Breast epithelium (tissue), 4 donors: Measurements from ENCODE around the gene GTPBP1. TPM values are rescaled to one million over a fixed set of nuclear protein-coding genes. Genes with fewer than 3 reads are reported as not detected.

Experiments used
- DNase-seq, 2 donors: peaks; one replicate each; pipeline ENCODE4 v3.0.0-alpha.2; 2019; ENCODE audit warnings: low spot score in 2 of 2
- H3K27ac ChIP-seq, 2 donors: fragments of 200-600 bp; sonication (generic) in 1 of 2; one replicate each; pipeline ENCODE4 v1.5.1; 2016 to 2019; ENCODE audit warnings: mild to moderate bottlenecking in 1 of 2
- H3K27me3 ChIP-seq, 2 donors: fragments of 200-600 bp; sonication (generic) in 1 of 2; one replicate each; pipeline versions ENCODE4 v1.5.1 to v1.6.0; 2017 to 2019; ENCODE audit warnings: control low read depth in 1 of 2, mild to moderate bottlenecking in 1 of 2
- H3K36me3 ChIP-seq: fragments of 200-600 bp; one replicate; pipeline ENCODE4 v1.5.1; 2019
- H3K4me1 ChIP-seq, 2 donors: fragments of 200-600 bp; sonication (generic); one replicate each; pipeline ENCODE4 v1.5.1; 2016 to 2019; ENCODE audit warnings: control low read depth in 1 of 2
- H3K4me3 ChIP-seq, 3 donors: fragments of 200-600 bp; sonication (generic); 1 replicate in 2 of 3; 2 replicates in 1 of 3; pipeline ENCODE4 v1.5.1; 2016 to 2019; ENCODE audit warnings: mild to moderate bottlenecking in 3 of 3, moderate library complexity in 2 of 3
- H3K9me3 ChIP-seq, 2 donors: fragments of 200-600 bp; sonication (generic) in 1 of 2; one replicate each; pipeline ENCODE4 v1.5.1; 2016 to 2019; ENCODE audit warnings: control low read depth in 1 of 2
- POLR2A ChIP-seq: fragments of 450-650 bp; IDR thresholded peaks from one replicate; pipeline ENCODE4 v1.6.1; 2016; ENCODE audit warnings: antibody characterized with exemption, mild to moderate bottlenecking, moderate library complexity
- POLR2AphosphoS5 ChIP-seq, 3 donors: sonication (generic); formaldehyde crosslinking; IDR thresholded peaks; one replicate each; pipeline ENCODE4 v1.6.1; 2017; ENCODE audit warnings: antibody characterized with exemption in 3 of 3
- intact Hi-C: fragments of 100-400 bp; cut with DNase I; formaldehyde crosslinking; loops from one replicate; pipeline ENCODE4 v1.15.1; 2023; ENCODE audit warnings: low total_unique reads
- total RNA-seq, 3 donors: library from RNA; depleted of rRNA; stranded (reverse); fragments of >200 nt; gene quantifications; one replicate each; pipeline ENCODE4 v1.1.0, GENCODE V29; 2016
- TF ChIP-seq, protein P1 (sequence below), 3 donors: fragments of 450-650 bp; IDR thresholded peaks; one replicate each; pipeline ENCODE4 v1.5.1; 2016 to 2017; ENCODE audit warnings: antibody characterized with exemption in 3 of 3, mild to moderate bottlenecking in 3 of 3, moderate library complexity in 3 of 3

The GTPBP1 gene
- total RNA-seq, 3 donors from 2014 or later, result 32.3 to 58.7 (median 56.9) TPM

DNA sequence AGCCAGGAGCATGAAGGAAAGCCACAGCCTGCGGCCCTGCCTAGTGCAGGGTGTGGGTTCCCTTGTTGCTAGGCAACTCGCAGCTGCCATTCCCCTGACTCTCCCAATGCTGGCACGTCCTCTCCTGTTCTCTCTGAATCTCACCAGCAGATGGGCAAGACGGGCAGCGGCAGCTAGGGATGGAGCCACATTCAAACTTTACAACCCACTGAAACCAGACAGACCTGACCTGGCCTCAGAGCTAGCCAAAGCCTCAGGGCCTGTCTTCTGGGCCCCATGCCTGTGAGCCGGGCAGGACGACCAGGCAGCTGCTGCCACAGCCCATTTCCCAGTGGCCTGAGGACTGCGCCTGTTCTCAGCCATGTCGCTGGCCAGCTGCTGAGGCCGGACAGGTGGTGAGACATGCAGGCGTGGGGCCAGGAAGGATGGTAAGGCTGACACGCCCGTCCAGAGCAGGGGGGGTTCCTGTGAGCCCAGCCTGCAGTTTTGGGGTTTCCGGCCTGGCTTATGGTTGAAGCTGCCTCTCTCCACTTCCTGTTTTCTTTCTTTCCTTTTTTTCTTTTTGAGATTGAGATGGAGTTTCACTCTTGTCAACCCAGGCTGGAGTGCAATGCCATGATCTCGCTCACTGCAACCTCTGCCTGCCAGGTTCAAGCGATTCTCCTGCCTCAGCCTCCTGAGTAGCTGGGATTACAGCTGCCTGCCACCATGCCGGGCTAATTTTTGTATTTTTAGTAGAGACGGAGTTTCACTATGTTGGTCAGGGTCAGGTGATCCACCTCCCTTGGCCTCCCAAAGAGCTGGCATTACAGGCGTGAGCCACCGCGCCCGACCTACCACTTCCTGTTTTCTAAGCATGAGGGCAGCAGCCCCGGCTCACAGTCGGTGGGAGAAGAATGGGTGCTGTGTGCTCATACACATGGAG is 45.9 kb downstream of the GTPBP1 start:
- peak overlapping the region; percentile 77 to 96 for H3K27ac ChIP-seq
- H3K9me3 ChIP-seq, result no peaks in the 10 kb centered on the region
- DNase-seq, result peak; percentile 81 to 82
- H3K27me3 ChIP-seq, result no peaks in the 10 kb centered on the region
- intact Hi-C loops, result loop anchor here (1.0 to 10.0 kb wide), 2 partner anchors 47 to 50 kb away; partner anchors contain the start of genes GTPBP1 and JOSD1
- TF ChIP-seq POLR2A (no peak), POLR2AphosphoS5 (IDR thresholded peaks at IDR 0.05) (peak in 2 of 3 donors; percentile 19 to 53)
- TF ChIP-seq, protein P1, sequence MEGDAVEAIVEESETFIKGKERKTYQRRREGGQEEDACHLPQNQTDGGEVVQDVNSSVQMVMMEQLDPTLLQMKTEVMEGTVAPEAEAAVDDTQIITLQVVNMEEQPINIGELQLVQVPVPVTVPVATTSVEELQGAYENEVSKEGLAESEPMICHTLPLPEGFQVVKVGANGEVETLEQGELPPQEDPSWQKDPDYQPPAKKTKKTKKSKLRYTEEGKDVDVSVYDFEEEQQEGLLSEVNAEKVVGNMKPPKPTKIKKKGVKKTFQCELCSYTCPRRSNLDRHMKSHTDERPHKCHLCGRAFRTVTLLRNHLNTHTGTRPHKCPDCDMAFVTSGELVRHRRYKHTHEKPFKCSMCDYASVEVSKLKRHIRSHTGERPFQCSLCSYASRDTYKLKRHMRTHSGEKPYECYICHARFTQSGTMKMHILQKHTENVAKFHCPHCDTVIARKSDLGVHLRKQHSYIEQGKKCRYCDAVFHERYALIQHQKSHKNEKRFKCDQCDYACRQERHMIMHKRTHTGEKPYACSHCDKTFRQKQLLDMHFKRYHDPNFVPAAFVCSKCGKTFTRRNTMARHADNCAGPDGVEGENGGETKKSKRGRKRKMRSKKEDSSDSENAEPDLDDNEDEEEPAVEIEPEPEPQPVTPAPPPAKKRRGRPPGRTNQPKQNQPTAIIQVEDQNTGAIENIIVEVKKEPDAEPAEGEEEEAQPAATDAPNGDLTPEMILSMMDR (IDR thresholded peaks at IDR 0.05), result peak in 1 of 3 donors; percentile 36
- peak overlapping the region in 1 of 3 donors; percentile 22 for H3K4me3 ChIP-seq
- peaks cover 4 to 28% of the 10 kb centered on the region in 2 donors for H3K4me1 ChIP-seq
- H3K36me3 ChIP-seq, result peaks cover 8% of the 10 kb centered on the region

DNA sequence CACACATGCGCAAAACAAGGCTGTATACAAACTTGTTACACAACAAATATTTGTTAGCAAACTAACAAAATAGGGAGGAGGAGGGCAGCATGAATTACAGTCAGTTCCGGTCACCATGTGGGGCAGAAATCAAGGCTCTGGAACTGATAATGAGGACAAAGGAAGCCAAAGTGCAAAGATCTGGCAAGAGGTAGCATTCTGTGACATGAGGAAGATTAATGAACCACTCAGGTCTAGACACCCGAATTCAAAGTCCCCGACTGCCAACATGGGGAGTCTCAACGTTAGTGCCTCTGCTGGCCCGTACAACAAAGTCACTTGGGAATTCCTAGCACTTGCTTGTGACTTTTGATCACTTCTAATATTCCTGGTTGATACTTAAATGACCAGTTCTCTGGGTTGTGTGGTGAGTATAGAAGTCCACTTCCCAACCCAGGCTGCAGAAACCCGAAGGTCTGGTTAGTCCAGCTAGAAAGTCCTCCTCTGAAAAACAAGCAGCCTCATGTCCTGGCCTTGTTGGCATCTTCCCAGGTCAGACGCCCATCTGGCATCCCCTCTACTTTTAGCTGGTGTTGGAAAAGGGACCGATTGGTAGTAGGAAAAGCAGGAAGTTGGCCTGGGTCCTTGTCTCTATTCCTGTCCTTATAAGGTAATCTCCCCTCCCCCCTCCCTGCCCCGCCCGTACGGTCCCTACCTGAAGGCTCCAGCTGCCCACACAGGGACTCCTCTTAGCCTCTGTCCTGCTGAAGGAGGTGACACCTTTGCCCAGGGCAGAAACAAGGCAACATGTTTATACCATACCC is 48.4 kb downstream of the GTPBP1 start:
- Histone ChIP-seq H3K4me1 (peaks cover 4 to 28% of the 10 kb centered on the region in 2 donors), H3K4me3 (peak overlapping the region; percentile 56 to 99 (median 75)), H3K36me3 (peaks cover 8% of the 10 kb centered on the region), H3K27me3 (no peaks in the 10 kb centered on the region), H3K27ac (peak overlapping the region; percentile 96 to 100), H3K9me3 (no peaks in the 10 kb centered on the region)
- peak in 1 of 3 donors; percentile 47 for TF ChIP-seq POLR2AphosphoS5 (IDR thresholded peaks at IDR 0.05)
- TF ChIP-seq, protein P1 (IDR thresholded peaks at IDR 0.05), result peak in 1 of 3 donors; percentile 7
- TF ChIP-seq POLR2A, result no peak
- intact Hi-C loops, result loop anchor here (10.0 kb wide), 1 partner anchor 49 kb away; the partner anchor contains the start of genes GTPBP1 and JOSD1
- peak; percentile 90 to 99 for DNase-seq

DNA sequence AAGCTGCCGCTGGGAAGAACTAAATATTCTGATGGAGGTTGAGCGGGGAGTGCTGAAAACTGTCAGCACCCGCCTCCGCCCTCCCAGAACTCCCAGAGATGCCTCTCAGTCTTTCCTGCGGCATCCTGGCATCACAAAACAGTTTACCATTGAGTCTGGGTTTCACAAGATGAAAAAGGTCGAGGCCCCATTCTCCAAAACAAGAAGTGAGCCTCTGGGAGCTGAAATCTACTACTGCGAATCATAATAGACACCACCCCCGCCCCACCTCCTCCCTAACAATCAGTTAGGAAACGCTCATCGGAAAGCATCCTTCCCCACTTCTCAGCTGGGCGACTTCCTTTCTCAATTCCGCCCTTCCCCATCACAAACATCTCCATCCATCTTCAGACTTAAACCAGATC is 49.0 kb downstream of the GTPBP1 start:
- Histone ChIP-seq H3K4me3 (peak overlapping the region; percentile 56 to 99 (median 75)), H3K4me1 (peaks cover 4 to 28% of the 10 kb centered on the region in 2 donors), H3K36me3 (peaks cover 6% of the 10 kb centered on the region), H3K9me3 (no peaks in the 10 kb centered on the region), H3K27me3 (no peaks in the 10 kb centered on the region), H3K27ac (peak overlapping the region; percentile 96 to 100)
- TF ChIP-seq, protein P1 (IDR thresholded peaks at IDR 0.05), result no peak
- TF ChIP-seq POLR2A, result no peak
- no peak for TF ChIP-seq POLR2AphosphoS5 (IDR thresholded peaks at IDR 0.05)
- intact Hi-C loops, result loop anchor here (10.0 kb wide), 1 partner anchor 50 kb away; the partner anchor contains the start of genes GTPBP1 and JOSD1
- DNase-seq, result no peak

DNA sequence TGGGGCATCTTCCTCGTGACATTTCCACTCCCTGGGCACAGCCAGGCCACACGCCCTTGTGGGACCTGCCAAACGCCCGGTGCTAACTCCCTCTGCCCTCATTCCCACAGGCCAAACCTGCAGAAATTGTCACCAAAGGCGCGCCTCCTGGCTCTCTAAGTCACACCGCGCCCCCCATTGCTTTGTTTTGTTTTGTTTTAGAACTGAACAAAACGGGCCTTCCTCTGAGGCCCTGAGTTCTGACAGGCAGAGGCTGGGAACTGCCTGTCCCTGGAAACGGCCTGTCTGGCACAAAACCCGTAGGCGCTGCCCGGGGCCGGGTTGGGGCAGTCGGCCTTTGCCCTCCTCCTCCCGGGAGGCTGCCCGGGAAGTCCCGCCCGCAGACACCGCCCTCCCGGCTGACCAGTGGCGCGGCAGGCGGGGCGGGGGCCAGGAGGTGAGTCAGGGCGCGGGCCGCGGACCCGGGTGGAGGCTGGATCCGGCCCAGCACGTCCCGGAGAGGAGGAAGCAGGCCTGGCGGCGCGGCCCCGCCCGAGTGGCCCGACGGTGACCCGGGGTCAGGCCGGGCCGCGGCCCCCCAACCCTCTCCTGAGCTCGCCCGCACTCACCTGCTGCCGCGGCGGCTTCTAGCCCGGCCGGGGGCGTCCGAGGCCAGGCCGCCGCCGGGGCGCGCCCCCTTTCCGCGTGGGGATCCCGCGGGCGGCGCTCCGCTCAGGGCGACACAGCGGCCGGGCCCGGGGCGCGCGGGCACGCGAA is 49.6 kb downstream of the GTPBP1 start:
- TF ChIP-seq POLR2AphosphoS5 (IDR thresholded peaks at IDR 0.05) (peak; percentile 82 to 93 (median 93)), POLR2A (peak; percentile 78)
- TF ChIP-seq, protein P1 (IDR thresholded peaks at IDR 0.05), result no peak
- peak overlapping the region; percentile 96 to 100 for H3K27ac ChIP-seq
- no peaks in the 10 kb centered on the region for H3K27me3 ChIP-seq
- H3K36me3 ChIP-seq, result no peaks in the 10 kb centered on the region
- intact Hi-C loops, result loop anchor here (10.0 kb wide), 1 partner anchor 51 kb away; the partner anchor contains the start of genes GTPBP1 and JOSD1
- H3K4me1 ChIP-seq, result peaks cover 4 to 25% of the 10 kb centered on the region in 2 donors
- peak overlapping the region; percentile 56 to 99 (median 75) for H3K4me3 ChIP-seq
- peak; percentile 88 to 90 for DNase-seq
- no peaks in the 10 kb centered on the region for H3K9me3 ChIP-seq
